MM.1S (cell line): ENCODE measurements around the gene COL11A1.

ENCODE experiments used
- DNase-seq: peaks from one replicate; pipeline ENCODE4 v3.0.0-alpha.2; 2015
- H2AFZ ChIP-seq: fragments of 300-600 bp; sonication (generic); 2 replicates; pipeline ENCODE4 v1.6.0; 2016; ENCODE audit warnings: antibody characterized with exemption, low read length
- H3F3A ChIP-seq: fragments of 300-600 bp; sonication (generic); 2 replicates; pipeline ENCODE4 v1.6.1; 2016; ENCODE audit warnings: mild to moderate bottlenecking, antibody characterized with exemption, low read length, moderate library complexity, mixed read lengths; ENCODE audit not compliant: insufficient read depth
- H3K27ac ChIP-seq: fragments of 300-600 bp; sonication (generic); 2 replicates; pipeline ENCODE4 v1.5.1; 2016; ENCODE audit warnings: mild to moderate bottlenecking, low read length
- H3K27me3 ChIP-seq: fragments of 300-600 bp; sonication (generic); replicated peaks from 2 replicates; pipeline ENCODE4 v1.6.0; 2016; ENCODE audit warnings: low read length; ENCODE audit not compliant: insufficient read depth
- H3K36me3 ChIP-seq: fragments of 300-600 bp; sonication (generic); replicated peaks from 2 replicates; pipeline ENCODE4 v1.6.1; 2016; ENCODE audit warnings: mild to moderate bottlenecking, low read length, mixed read lengths; ENCODE audit not compliant: insufficient read depth
- H3K4me1 ChIP-seq: fragments of 300-600 bp; sonication (generic); 2 replicates; pipeline ENCODE4 v1.6.1; 2016; ENCODE audit warnings: low read length, mixed read lengths
- H3K4me2 ChIP-seq: fragments of 300-600 bp; sonication (generic); 2 replicates; pipeline ENCODE4 v1.6.0; 2016; ENCODE audit warnings: low read depth, low read length
- H3K4me3 ChIP-seq: fragments of 300-600 bp; sonication (generic); 2 replicates; pipeline ENCODE4 v1.5.1; 2016; ENCODE audit warnings: low read length, mixed read lengths
- H3K79me2 ChIP-seq: fragments of 300-600 bp; sonication (generic); 2 replicates; pipeline ENCODE4 v1.6.1; 2016; ENCODE audit warnings: mixed run types, low read length, mixed read lengths
- H3K9ac ChIP-seq: fragments of 300-600 bp; sonication (generic); 2 replicates; pipeline ENCODE4 v1.6.1; 2016; ENCODE audit warnings: low read length, mixed read lengths
- H3K9me2 ChIP-seq: fragments of 300-600 bp; sonication (generic); replicated peaks from 2 replicates; pipeline ENCODE4 v1.6.1; 2016; ENCODE audit warnings: mild to moderate bottlenecking, low read length, mixed read lengths; ENCODE audit not compliant: insufficient read depth
- H3K9me3 ChIP-seq: fragments of 300-600 bp; sonication (generic); replicated peaks from 2 replicates; pipeline ENCODE4 v1.6.1; 2016; ENCODE audit warnings: mild to moderate bottlenecking, low read length, mixed read lengths; ENCODE audit not compliant: insufficient read depth
- H4K20me1 ChIP-seq: fragments of 300-600 bp; sonication (generic); 2 replicates; pipeline ENCODE4 v1.6.1; 2016; ENCODE audit warnings: mild to moderate bottlenecking, low read length, moderate library complexity, mixed read lengths; ENCODE audit not compliant: insufficient read depth
- EZH2 ChIP-seq: fragments of 300-600 bp; sonication (generic); optimal IDR thresholded peaks from 2 replicates; pipeline ENCODE3; 2017; ENCODE audit warnings: low read depth, mild to moderate bottlenecking, antibody characterized with exemption, low read length, mixed read lengths
- EZH2phosphoT487 ChIP-seq: fragments of 300-600 bp; sonication (generic); IDR thresholded peaks from 2 replicates; pipeline ENCODE4 v1.6.1; 2018; ENCODE audit warnings: antibody characterized with exemption, low read length
- TF ChIP-seq, protein P1 (sequence below): fragments of 300-600 bp; sonication (generic); IDR thresholded peaks from 2 replicates; pipeline ENCODE4 v1.5.1; 2016; ENCODE audit warnings: antibody characterized with exemption, low read length, mixed read lengths

Gene COL11A1

DNA sequence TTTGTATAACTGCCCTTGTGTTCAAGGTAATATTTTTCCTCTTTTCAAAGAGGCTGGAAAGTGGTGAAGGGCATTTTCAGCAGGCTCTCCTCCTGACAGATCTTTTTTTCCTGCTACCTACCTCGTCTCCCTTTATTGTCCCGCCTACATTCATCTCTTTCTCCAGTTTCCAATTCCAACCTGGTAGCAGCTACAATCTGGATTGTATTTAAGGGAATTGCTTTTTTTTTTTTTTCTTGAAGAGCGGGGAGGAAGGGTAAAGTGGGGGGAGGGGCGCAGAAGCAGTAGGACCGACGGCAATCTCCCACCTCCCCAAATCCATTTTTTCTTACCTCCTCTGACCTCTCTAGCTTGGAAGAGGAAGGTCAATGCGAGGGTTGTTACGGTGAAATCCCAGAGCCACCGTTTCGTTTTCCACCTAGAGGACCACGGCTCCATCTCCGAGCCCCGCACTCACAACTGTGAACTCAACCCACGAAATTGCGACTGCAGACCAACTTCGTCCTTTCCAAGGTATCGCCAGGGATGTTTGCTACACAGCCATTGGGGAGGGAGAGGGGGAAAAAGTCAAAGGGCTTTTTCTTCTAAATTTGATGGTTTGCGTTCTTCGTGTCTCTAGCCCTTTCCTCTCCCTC, 464 bp downstream of the COL11A1 start:
- H3K4me3 ChIP-seq: no peak overlapping the region
- H3K27me3 ChIP-seq: no peaks in the 10 kb centered on the region
- no peak for TF ChIP-seq EZH2
- TF ChIP-seq EZH2phosphoT487: no peak
- TF ChIP-seq, protein P1, sequence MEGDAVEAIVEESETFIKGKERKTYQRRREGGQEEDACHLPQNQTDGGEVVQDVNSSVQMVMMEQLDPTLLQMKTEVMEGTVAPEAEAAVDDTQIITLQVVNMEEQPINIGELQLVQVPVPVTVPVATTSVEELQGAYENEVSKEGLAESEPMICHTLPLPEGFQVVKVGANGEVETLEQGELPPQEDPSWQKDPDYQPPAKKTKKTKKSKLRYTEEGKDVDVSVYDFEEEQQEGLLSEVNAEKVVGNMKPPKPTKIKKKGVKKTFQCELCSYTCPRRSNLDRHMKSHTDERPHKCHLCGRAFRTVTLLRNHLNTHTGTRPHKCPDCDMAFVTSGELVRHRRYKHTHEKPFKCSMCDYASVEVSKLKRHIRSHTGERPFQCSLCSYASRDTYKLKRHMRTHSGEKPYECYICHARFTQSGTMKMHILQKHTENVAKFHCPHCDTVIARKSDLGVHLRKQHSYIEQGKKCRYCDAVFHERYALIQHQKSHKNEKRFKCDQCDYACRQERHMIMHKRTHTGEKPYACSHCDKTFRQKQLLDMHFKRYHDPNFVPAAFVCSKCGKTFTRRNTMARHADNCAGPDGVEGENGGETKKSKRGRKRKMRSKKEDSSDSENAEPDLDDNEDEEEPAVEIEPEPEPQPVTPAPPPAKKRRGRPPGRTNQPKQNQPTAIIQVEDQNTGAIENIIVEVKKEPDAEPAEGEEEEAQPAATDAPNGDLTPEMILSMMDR: no peak
- H3F3A ChIP-seq: no peaks in the 10 kb centered on the region
- no peaks in the 10 kb centered on the region for H4K20me1 ChIP-seq
- H3K36me3 ChIP-seq: no peaks in the 10 kb centered on the region
- no peak overlapping the region for H3K9ac ChIP-seq
- H2AFZ ChIP-seq: no peak overlapping the region
- peak overlapping the region; percentile 27; the same call in 1 of the 2 replicates for H3K4me2 ChIP-seq
- no peak for DNase-seq
- no peaks in the 10 kb centered on the region for H3K9me2 ChIP-seq
- H3K4me1 ChIP-seq: no peaks in the 10 kb centered on the region
- H3K27ac ChIP-seq: no peak overlapping the region
- H3K79me2 ChIP-seq: no peaks in the 10 kb centered on the region
- H3K9me3 ChIP-seq: no peaks in the 10 kb centered on the region

DNA sequence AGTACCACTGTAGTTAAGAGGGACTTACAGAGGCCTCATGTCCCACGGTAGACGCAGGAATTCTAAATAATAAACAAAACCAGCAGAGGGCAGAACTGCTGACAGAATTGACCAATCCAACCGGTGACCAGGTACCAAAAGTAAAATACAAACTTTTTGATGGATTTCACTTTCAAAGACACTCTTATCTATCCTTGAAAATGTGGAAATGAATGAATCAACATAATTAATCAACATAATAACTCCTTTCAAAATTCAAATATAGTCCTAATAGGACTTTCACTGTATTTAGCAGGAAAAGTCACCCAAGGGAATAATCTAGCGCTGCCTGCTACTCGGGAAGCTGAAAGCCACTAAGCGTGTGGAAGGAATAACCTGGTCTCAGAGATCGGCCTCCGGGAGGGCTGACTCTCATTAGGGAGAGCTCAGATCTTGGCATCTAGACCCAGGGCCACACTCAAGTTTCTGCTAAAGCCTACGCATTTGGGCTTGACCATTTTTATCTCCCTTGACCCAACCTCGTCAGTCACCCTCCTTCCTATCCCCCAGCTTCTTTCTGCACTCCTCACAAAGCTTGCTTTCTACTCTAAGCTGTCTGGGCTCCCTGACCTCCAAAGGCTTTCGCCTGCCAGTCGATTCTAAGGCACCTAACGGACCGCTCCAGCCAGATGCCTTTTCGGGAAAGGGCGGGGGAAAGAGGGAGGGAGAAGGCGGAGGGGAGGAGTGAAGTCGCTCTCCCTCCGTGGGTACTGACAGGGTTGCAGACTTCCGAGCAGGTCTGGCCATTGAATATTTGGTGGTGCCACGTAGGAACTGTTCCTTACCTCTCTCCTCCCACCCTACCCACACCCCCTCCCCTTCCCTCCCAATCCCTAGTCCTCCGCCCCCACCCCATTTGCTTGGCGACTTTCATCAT, 1.6 kb downstream of the COL11A1 start:
- DNase-seq: peak; percentile 33
- no peaks in the 10 kb centered on the region for H3K36me3 ChIP-seq
- no peak overlapping the region for H3K27ac ChIP-seq
- H3K79me2 ChIP-seq: no peaks in the 10 kb centered on the region
- no peaks in the 10 kb centered on the region for H3K4me1 ChIP-seq
- H4K20me1 ChIP-seq: no peaks in the 10 kb centered on the region
- H3K9me2 ChIP-seq: no peaks in the 10 kb centered on the region
- H3K27me3 ChIP-seq: no peaks in the 10 kb centered on the region
- H3K9me3 ChIP-seq: no peaks in the 10 kb centered on the region
- H3K4me2 ChIP-seq: peak overlapping the region; percentile 69
- H3K4me3 ChIP-seq: peak overlapping the region; percentile 66
- H3F3A ChIP-seq: no peaks in the 10 kb centered on the region
- TF ChIP-seq, protein P1: peak; percentile 41
- no peak for TF ChIP-seq EZH2phosphoT487
- H2AFZ ChIP-seq: peak overlapping the region; percentile 54
- no peak overlapping the region for H3K9ac ChIP-seq

- no peak for DNase-seq
- Histone ChIP-seq H3K4me1 (no peaks in the 10 kb centered on the region), H3K4me3 (no peak overlapping the region), H4K20me1 (no peaks in the 10 kb centered on the region), H3K27me3 (no peaks in the 10 kb centered on the region), H2AFZ (no peak overlapping the region), H3K79me2 (no peaks in the 10 kb centered on the region), H3F3A (no peaks in the 10 kb centered on the region), H3K4me2 (no peak overlapping the region), H3K9me2 (no peaks in the 10 kb centered on the region), H3K9me3 (no peaks in the 10 kb centered on the region), H3K27ac (no peak overlapping the region), H3K9ac (no peak overlapping the region), H3K36me3 (no peaks in the 10 kb centered on the region)
- TF ChIP-seq, protein P1: no peak
Observed at GRCh38 chr1:103101399-103101798, 6.9 kb downstream of the COL11A1 start.
